Measurements from ENCODE around the gene TAL2.

- TF ChIP-seq CTCF (conservative IDR thresholded peaks at IDR 0.05; ENCODE audit: low read length) (no peak), EZH2phosphoT487 (IDR thresholded peaks at IDR 0.05; ENCODE audit: borderline replicate concordance, low read depth, low read length) (no peak)
Measured at GRCh38 chr9:105667867-105668266, 5.6 kb downstream of the TAL2 start.

Data from OCI-LY7 (cell line).